HCT116 (cell line): ENCODE data around the gene ZNF74. TPM values are rescaled to one million over a fixed set of nuclear protein-coding genes. Genes with fewer than 3 reads are reported as not detected.

Source experiments
- ATAC-seq: fragments of 200-7000 bp; cut with Tn5 transposase; 2 replicates; pipeline ENCODE4 v1.9.1; 2020; ENCODE audit warnings: mild to moderate bottlenecking, moderate library complexity
- BruUV-seq: library from RNA; stranded (reverse); fragments of 400-500 nt; replicated peaks from 2 replicates; lab custom pipeline; 2021; lab: Mats Ljungman, UMichigan
- CTCF ChIA-PET: fragments of 300-600 bp; sonication (Branson Sonifier 250); formaldehyde crosslinking; loops from one replicate; lab custom pipeline; 2021; ENCODE audit warnings: antibody characterized with exemption; lab: Charles Lee
- POLR2A ChIA-PET: fragments of 300-600, 350-600 bp; sonication (Branson Sonifier 250); formaldehyde crosslinking; loops from one replicate; lab custom pipeline; 2021; ENCODE audit warnings: antibody characterized with exemption; lab: Charles Lee
- RAD21 ChIA-PET, 2 experiments: fragments of 300-600 bp; sonication (Branson Sonifier 250); formaldehyde crosslinking; loops; one replicate each; lab custom pipeline; 2023; ENCODE audit warnings: low total read pairs in 2 of 2; ENCODE audit not compliant: uncharacterized antibody in 2 of 2, unreplicated experiment in 2 of 2, low non-redundant PET in 1 of 2; lab: Charles Lee
- DNase-seq: peaks from one replicate; pipeline ENCODE4 v3.0.0-alpha.2; 2010; ENCODE audit warnings: low read depth, low spot score
- H2AFZ ChIP-seq: fragments of 200-600 bp; shearing (Covaris generic), sonication (generic); 2 replicates; pipeline ENCODE4 v1.6.1; 2017; ENCODE audit warnings: low read depth, mixed run types, mixed read lengths, antibody characterized with exemption, low read length; ENCODE audit not compliant: poor library complexity, severe bottlenecking
- H3K27ac ChIP-seq: 2 replicates; pipeline ENCODE4 v1.5.1; 2012; ENCODE audit warnings: low read depth, low read length
- H3K27me3 ChIP-seq: fragments of 200-600 bp; sonication (generic); 2 replicates; pipeline ENCODE4 v1.6.1; 2016; ENCODE audit warnings: mixed run types, low read length, mixed read lengths; ENCODE audit not compliant: insufficient read depth
- H3K36me3 ChIP-seq, 2 experiments: fragments of 200-500 bp in 1 of 2; fragments of 200-600 bp in 1 of 2; sonication (Bioruptor generic) in 1 of 2; sonication (generic) in 1 of 2; 2 replicates each; pipeline versions ENCODE4 v1.5.1 to v1.6.1; 2014 to 2016; ENCODE audit warnings: low read length in 2 of 2, inconsistent platforms in 1 of 2, mixed read lengths in 1 of 2, mixed run types in 1 of 2; ENCODE audit not compliant: insufficient read depth in 2 of 2, control insufficient read depth in 1 of 2
- H3K4me1 ChIP-seq, 2 experiments: fragments of 200-600 bp in 1 of 2; sonication (generic) in 1 of 2; 2 replicates each; pipeline versions ENCODE4 v1.5.1 to v1.6.1; 2012 to 2017; ENCODE audit warnings: low read length in 2 of 2, inconsistent platforms in 1 of 2, mild to moderate bottlenecking in 1 of 2, mixed read lengths in 1 of 2, mixed run types in 1 of 2, moderate library complexity in 1 of 2; ENCODE audit not compliant: insufficient read depth in 2 of 2, control insufficient read depth in 1 of 2
- H3K4me2 ChIP-seq: fragments of 200-600 bp; sonication (generic); 2 replicates; pipeline ENCODE4 v1.6.1; 2017; ENCODE audit warnings: mixed run types, low read length, mixed read lengths
- H3K4me3 ChIP-seq, 2 experiments: fragments of 200-600 bp in 1 of 2; sonication (generic) in 1 of 2; replicated peaks in 1 of 2; 2 replicates each; pipeline ENCODE4 v1.5.1; 2011 to 2016; ENCODE audit warnings: low read length in 2 of 2, control low read depth in 1 of 2, low read depth in 1 of 2, mild to moderate bottlenecking in 1 of 2, mixed read lengths in 1 of 2, mixed run types in 1 of 2
- H3K79me2 ChIP-seq: fragments of 200-600 bp; sonication (generic); 2 replicates; pipeline ENCODE4 v1.6.1; 2017; ENCODE audit warnings: mild to moderate bottlenecking, mixed run types, low read length, moderate library complexity, mixed read lengths; ENCODE audit not compliant: insufficient read depth
- H3K9ac ChIP-seq: fragments of 200-600 bp; sonication (generic); 2 replicates; pipeline ENCODE4 v1.6.1; 2016; ENCODE audit warnings: low read length, mixed read lengths
- H3K9me2 ChIP-seq: fragments of 200-600 bp; sonication (generic), shearing (Covaris generic); 2 replicates; pipeline ENCODE4 v1.6.1; 2017; ENCODE audit warnings: mixed run types, mild to moderate bottlenecking, moderate library complexity; ENCODE audit not compliant: insufficient read depth
- H3K9me3 ChIP-seq, 2 experiments: fragments of 200-500 bp in 1 of 2; fragments of 200-600 bp in 1 of 2; sonication (Bioruptor generic) in 1 of 2; sonication (generic) in 1 of 2; 2 replicates each; pipeline ENCODE4 v1.6.1; 2014 to 2017; ENCODE audit warnings: low read length in 2 of 2, mixed read lengths in 2 of 2, inconsistent platforms in 1 of 2, low read depth in 1 of 2, mild to moderate bottlenecking in 1 of 2, mixed run types in 1 of 2, moderate library complexity in 1 of 2; ENCODE audit not compliant: control insufficient read depth in 1 of 2, insufficient read depth in 1 of 2
- H4K20me1 ChIP-seq: fragments of 200-600 bp; sonication (generic), shearing (Covaris generic); 2 replicates; pipeline ENCODE4 v1.6.1; 2017; ENCODE audit warnings: mixed run types, mild to moderate bottlenecking, moderate library complexity; ENCODE audit not compliant: insufficient read depth
- CBX3 ChIP-seq: IDR thresholded peaks from 2 replicates; pipeline ENCODE4 v1.6.1; 2012; ENCODE audit warnings: low read depth
- CEBPB ChIP-seq: IDR thresholded peaks from 2 replicates; pipeline ENCODE4 v1.6.1; 2012; ENCODE audit warnings: low read depth
- EGR1 ChIP-seq: IDR thresholded peaks from 2 replicates; pipeline ENCODE4 v1.6.1; 2012; ENCODE audit warnings: low read depth
- ELF1 ChIP-seq: IDR thresholded peaks from 2 replicates; pipeline ENCODE4 v1.6.1; 2012; ENCODE audit warnings: low read depth, borderline replicate concordance
- EZH2phosphoT487 ChIP-seq: fragments of 200-600 bp; IDR thresholded peaks from 2 replicates; pipeline ENCODE4 v1.6.1; 2018; ENCODE audit warnings: antibody characterized with exemption, borderline replicate concordance
- FOSL1 ChIP-seq: IDR thresholded peaks from 2 replicates; pipeline ENCODE4 v1.6.1; 2012; ENCODE audit warnings: low read depth
- JUND ChIP-seq: IDR thresholded peaks from 2 replicates; pipeline ENCODE4 v1.6.1; 2012
- POLR2A ChIP-seq: IDR thresholded peaks from 2 replicates; pipeline ENCODE4 v1.7.0; 2011; ENCODE audit warnings: borderline replicate concordance; ENCODE audit not compliant: insufficient read depth, insufficient read length; ENCODE audit errors: extremely low read depth
- RAD21 ChIP-seq: IDR thresholded peaks from 2 replicates; pipeline ENCODE4 v1.6.1; 2012; ENCODE audit warnings: low read depth, mild to moderate bottlenecking
- SIN3A ChIP-seq: IDR thresholded peaks from 2 replicates; pipeline ENCODE4 v1.6.1; 2012; ENCODE audit warnings: low read depth
- YY1 ChIP-seq: IDR thresholded peaks from 2 replicates; pipeline ENCODE4 v1.6.1; 2011; ENCODE audit warnings: low read length, low read depth, moderate library complexity, mild to moderate bottlenecking; ENCODE audit not compliant: insufficient replicate concordance; ENCODE audit errors: extremely low read depth
- intact Hi-C: fragments of 100-400 bp; cut with micrococcal nuclease; formaldehyde crosslinking; loops from 2 replicates; pipeline ENCODE4 v1.10.0; 2022
- total RNA-seq: library from RNA; stranded (reverse); gene quantifications from one replicate; pipeline ENCODE4 v1.2.1, GENCODE V29; 2021; ENCODE audit not compliant: unreplicated experiment
- TF ChIP-seq, protein P1 (sequence below): IDR thresholded peaks from 2 replicates; pipeline ENCODE4 v1.6.1; 2012
- TF ChIP-seq, protein P2 (sequence below), 3 experiments: fragments of 200-600 bp in 1 of 3; sonication (generic) in 1 of 3; IDR thresholded peaks in 2 of 3; conservative IDR thresholded peaks in 1 of 3; 2 replicates each; pipeline ENCODE4 v1.5.1; 2012 to 2017; ENCODE audit warnings: low read depth in 2 of 3, low read length in 2 of 3, antibody characterized with exemption in 1 of 3, borderline replicate concordance in 1 of 3, control low read depth in 1 of 3, mild to moderate bottlenecking in 1 of 3, mixed read lengths in 1 of 3, mixed run types in 1 of 3, moderate library complexity in 1 of 3; ENCODE audit not compliant: insufficient read depth in 1 of 3
- TF ChIP-seq, protein P3 (sequence below): IDR thresholded peaks from 2 replicates; pipeline ENCODE4 v1.6.1; 2012
- TF ChIP-seq, protein P4 (sequence below): IDR thresholded peaks from 2 replicates; pipeline ENCODE4 v1.6.1; 2012; ENCODE audit warnings: low read depth

Gene ZNF74
- total RNA-seq, 1 experiment from 2014 or later = 15.4 TPM

DNA sequence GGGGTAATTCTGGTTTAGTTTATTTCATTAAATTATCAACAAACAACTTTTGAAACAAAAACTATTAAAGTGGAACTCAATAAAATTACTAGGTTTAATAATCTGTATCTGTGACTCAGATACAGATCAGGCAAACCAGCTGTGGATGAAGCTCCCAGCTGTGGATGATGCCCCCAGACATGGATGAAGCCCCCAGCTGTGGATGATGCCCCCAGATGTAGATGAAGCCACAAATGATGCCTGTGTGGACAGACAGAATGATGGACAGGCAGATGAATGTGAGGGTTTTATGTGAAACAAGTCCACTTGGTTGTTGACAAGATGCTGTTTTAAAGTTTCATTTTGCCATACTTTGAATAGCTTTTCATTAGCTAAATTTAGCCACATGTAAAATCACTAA is 5.8 kb upstream of the ZNF74 start:
- no peak for DNase-seq
- CTCF ChIA-PET = no interaction called here
- H4K20me1 ChIP-seq = no peaks in the 10 kb centered on the region
- no peaks in the 10 kb centered on the region for H3K79me2 ChIP-seq
- no TSS peak for BruUV-seq
- peaks cover 0 to 4% of the 10 kb centered on the region in 2 experiments; a peak in 3 of 4 replicates for H3K4me1 ChIP-seq
- TF ChIP-seq ELF1 (no peak), YY1 (no peak), EZH2phosphoT487 (no peak), EGR1 (no peak), JUND (no peak), CEBPB (no peak), POLR2A (no peak), FOSL1 (no peak), RAD21 (no peak), CBX3 (no peak), SIN3A (no peak)
- TF ChIP-seq, protein P1, sequence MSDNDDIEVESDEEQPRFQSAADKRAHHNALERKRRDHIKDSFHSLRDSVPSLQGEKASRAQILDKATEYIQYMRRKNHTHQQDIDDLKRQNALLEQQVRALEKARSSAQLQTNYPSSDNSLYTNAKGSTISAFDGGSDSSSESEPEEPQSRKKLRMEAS = no peak
- TF ChIP-seq, protein P2, sequence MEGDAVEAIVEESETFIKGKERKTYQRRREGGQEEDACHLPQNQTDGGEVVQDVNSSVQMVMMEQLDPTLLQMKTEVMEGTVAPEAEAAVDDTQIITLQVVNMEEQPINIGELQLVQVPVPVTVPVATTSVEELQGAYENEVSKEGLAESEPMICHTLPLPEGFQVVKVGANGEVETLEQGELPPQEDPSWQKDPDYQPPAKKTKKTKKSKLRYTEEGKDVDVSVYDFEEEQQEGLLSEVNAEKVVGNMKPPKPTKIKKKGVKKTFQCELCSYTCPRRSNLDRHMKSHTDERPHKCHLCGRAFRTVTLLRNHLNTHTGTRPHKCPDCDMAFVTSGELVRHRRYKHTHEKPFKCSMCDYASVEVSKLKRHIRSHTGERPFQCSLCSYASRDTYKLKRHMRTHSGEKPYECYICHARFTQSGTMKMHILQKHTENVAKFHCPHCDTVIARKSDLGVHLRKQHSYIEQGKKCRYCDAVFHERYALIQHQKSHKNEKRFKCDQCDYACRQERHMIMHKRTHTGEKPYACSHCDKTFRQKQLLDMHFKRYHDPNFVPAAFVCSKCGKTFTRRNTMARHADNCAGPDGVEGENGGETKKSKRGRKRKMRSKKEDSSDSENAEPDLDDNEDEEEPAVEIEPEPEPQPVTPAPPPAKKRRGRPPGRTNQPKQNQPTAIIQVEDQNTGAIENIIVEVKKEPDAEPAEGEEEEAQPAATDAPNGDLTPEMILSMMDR (IDR thresholded peaks at IDR 0.05 in 2 of 3, conservative IDR thresholded peaks at IDR 0.05 in 1 of 3; ENCODE audit: borderline replicate concordance in 1 of 3, insufficient read depth in 1 of 3, low read depth in 2 of 3, low read length in 2 of 3) = no peak
- TF ChIP-seq, protein P3, sequence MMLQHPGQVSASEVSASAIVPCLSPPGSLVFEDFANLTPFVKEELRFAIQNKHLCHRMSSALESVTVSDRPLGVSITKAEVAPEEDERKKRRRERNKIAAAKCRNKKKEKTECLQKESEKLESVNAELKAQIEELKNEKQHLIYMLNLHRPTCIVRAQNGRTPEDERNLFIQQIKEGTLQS = no peak
- TF ChIP-seq, protein P4, sequence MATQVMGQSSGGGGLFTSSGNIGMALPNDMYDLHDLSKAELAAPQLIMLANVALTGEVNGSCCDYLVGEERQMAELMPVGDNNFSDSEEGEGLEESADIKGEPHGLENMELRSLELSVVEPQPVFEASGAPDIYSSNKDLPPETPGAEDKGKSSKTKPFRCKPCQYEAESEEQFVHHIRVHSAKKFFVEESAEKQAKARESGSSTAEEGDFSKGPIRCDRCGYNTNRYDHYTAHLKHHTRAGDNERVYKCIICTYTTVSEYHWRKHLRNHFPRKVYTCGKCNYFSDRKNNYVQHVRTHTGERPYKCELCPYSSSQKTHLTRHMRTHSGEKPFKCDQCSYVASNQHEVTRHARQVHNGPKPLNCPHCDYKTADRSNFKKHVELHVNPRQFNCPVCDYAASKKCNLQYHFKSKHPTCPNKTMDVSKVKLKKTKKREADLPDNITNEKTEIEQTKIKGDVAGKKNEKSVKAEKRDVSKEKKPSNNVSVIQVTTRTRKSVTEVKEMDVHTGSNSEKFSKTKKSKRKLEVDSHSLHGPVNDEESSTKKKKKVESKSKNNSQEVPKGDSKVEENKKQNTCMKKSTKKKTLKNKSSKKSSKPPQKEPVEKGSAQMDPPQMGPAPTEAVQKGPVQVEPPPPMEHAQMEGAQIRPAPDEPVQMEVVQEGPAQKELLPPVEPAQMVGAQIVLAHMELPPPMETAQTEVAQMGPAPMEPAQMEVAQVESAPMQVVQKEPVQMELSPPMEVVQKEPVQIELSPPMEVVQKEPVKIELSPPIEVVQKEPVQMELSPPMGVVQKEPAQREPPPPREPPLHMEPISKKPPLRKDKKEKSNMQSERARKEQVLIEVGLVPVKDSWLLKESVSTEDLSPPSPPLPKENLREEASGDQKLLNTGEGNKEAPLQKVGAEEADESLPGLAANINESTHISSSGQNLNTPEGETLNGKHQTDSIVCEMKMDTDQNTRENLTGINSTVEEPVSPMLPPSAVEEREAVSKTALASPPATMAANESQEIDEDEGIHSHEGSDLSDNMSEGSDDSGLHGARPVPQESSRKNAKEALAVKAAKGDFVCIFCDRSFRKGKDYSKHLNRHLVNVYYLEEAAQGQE = no peak
- TF ChIP-seq, all 23 proteins: peak for 0
- Histone ChIP-seq H3K36me3 (no peaks in the 10 kb centered on the region), H3K27ac (no peak overlapping the region), H3K9me2 (no peaks in the 10 kb centered on the region), H2AFZ (no peak overlapping the region), H3K4me3 (no peak overlapping the region), H3K4me2 (no peak overlapping the region), H3K27me3 (no peaks in the 10 kb centered on the region), H3K9me3 (no peaks in the 10 kb centered on the region), H3K9ac (no peak overlapping the region)
- ATAC-seq = no peak
- ChIA-PET POLR2A (no interaction called here), RAD21 (no interaction called here)
- intact Hi-C loops = no loop called here
